ENCODE measurements around the gene PRUNE1.

Gene PRUNE1

GRCh38 chr1:151072224-151072623 lies 64.0 kb downstream of the PRUNE1 start:
- Histone ChIP-seq H3K4me3 (ENCODE audit: low read length) (no peak overlapping the region), H3K36me3 (ENCODE audit: control insufficient read depth, insufficient read depth, low read length, severe bottlenecking) (peaks cover 3% of the 10 kb centered on the region), H3K4me1 (ENCODE audit: control insufficient read depth, insufficient read depth, low read length) (peaks cover 8% of the 10 kb centered on the region), H3K9ac (ENCODE audit: low read length) (no peak overlapping the region), H3K9me3 (ENCODE audit: control insufficient read depth, low read length) (no peaks in the 10 kb centered on the region), H3K27me3 (replicated peaks; ENCODE audit: control insufficient read depth, insufficient read depth, low read length) (no peaks in the 10 kb centered on the region)
- DNase-seq (ENCODE audit: low read depth): no peak

Measured in adipocyte (in vitro differentiated cells).